Non-pigmented ciliary epithelial cell (primary cell): ENCODE measurements around the gene BTG1.

Experiments
- DNase-seq: peaks from one replicate; pipeline ENCODE4 v3.0.0-alpha.2; 2010; ENCODE audit warnings: low read depth

The BTG1 gene

DNA sequence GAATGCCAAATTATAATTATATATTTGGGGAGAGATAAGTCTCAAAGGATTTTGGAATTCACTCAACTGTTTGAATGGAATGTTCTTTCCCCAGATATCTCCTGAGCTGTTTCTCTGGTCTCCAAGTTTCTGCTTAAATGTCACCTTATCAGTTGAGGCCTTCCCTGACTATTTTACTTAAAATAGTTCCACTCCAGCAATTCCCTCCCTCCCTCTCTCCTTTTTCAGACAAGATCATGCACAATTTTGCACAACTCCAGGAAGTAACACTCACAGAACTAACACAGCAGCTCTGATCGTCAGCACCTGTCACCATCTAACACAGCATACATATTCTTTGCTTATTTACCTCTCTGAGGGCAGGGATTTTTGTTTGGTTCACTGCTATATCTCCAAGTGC lies 12.5 kb downstream of the BTG1 start:
- no peak for DNase-seq

DNA sequence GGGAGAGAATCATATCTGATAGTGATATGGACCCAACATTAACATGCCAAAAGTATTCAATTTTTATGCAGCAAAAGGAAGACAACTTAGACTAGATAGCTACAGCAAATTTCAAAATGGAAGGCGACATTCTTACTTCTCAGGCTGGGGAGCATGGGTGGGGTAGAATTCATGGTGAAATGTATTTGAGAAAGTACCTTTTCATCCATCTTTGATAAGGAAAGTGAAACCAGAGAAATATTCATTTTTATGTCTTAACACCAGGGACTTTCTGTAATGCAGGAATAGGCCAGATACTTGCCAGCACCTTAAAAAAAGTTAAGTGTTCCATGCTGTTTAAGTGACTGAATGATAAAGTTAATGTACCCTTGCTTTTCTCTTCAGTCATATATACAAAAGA lies 13.4 kb downstream of the BTG1 start:
- DNase-seq, result no peak

DNA sequence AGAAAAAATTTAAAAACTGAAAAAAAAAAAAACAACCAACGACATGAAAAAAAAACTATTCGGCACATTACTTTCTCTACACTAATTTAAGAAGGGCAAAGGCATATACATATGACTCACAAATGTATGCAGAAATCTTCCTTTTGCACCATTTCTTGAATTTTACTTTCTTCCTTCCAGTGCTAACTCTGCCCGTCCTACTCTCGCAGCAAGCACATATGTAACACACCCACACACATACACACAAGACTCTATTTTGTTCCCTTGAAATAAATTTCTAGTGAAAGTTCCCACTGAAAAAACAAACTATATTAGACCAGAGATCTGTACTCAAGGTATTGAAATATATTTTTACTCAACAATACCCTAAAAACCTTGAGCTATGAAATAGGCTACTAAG lies 14.6 kb downstream of the BTG1 start:
- DNase-seq, result no peak

DNA sequence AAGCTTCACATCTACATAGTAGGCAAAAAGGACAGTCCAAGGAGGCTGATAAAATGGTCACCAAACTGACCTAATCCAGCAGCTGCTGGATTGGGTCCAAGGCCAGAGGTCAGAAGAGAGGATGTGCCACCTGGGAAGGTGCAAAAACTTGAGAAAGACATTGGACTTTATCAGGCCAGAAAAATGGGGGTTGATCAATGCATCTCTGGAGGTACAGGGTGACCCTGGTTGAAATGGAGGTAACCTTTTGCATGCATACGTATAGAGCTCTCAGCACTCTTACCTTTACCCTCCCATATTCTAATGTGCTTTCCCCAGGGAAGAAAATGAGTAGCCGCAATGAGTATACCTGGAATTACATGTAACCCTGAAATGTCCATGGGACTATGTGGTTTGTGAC lies 16.0 kb downstream of the BTG1 start:
- DNase-seq, result no peak

DNA sequence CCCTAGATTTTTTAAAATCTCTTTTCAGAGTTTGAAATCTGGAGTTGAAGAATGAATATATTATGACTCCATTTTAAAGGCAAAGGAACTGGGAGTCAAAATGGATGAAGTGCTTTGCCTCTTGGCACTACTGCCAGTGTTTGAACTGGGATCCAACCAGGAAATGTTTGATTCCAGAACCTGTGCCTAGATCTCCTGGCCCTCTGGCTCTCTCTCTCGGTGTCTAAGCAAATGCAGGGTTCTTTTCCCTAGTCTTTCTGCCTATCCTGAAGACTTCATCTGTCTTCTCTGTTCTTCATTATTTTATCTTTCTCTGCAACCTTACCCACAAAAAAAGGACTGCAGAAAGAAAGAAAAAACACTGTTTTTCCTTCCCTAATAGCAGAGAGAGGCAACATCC lies 17.0 kb downstream of the BTG1 start:
- DNase-seq, result no peak

DNA sequence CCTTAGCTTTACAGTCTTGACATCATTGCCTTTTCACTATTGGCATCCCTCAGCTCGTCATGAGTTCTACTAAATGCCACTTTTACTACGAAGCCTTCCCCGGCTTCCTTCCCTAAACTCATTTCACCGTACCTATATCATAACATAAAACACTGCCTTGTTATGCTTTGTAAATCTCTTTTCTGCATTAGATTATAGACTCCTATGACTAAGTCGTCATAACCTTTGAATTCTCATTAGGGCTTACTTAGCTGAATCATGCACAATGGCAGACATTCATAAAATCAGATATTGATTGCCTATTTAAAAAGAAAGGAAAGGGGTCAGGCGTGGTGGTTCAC lies 21.0 kb downstream of the BTG1 start:
- no peak for DNase-seq

DNA sequence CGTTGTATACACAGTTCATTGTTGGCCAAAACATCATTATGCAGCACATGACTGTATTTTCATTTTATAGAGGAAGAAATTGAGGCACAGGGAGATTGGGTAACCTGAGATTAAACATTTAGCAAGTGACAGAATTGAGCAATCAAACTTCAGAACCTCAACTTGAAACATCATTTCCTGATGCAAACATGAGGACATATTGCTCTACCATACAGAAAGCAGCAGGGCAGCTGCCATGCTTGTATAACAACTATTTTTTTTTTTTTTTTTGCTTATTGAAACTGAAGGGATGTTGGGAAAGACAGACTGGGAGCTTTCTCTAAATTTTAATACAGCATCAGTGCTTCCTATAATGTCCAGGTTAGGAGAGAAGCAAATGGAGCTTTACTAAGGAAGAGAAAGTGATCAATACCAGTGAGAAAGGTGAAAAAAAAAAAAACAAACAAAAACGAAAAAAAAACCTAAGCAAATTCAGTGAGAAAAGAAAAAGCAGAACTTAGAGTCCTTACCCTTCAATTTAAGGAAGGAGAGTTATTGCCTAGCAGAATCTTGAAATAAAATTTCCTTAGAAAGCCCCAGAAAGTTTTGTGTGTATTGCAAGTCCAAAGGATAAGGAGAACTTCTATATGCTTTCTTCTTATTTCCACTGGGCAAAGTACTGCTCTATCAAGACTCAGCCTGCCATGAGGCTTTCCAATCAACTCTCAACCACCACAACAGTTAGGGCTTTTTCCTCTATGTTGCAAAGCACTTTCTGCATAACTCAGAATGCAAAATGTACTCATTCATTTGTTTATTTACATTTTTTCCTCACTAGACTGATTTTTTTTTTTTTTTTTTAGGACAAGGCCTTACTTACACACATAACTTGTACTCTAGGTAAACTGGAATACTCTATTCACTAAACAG lies 21.6 kb downstream of the BTG1 start:
- no peak for DNase-seq

DNA sequence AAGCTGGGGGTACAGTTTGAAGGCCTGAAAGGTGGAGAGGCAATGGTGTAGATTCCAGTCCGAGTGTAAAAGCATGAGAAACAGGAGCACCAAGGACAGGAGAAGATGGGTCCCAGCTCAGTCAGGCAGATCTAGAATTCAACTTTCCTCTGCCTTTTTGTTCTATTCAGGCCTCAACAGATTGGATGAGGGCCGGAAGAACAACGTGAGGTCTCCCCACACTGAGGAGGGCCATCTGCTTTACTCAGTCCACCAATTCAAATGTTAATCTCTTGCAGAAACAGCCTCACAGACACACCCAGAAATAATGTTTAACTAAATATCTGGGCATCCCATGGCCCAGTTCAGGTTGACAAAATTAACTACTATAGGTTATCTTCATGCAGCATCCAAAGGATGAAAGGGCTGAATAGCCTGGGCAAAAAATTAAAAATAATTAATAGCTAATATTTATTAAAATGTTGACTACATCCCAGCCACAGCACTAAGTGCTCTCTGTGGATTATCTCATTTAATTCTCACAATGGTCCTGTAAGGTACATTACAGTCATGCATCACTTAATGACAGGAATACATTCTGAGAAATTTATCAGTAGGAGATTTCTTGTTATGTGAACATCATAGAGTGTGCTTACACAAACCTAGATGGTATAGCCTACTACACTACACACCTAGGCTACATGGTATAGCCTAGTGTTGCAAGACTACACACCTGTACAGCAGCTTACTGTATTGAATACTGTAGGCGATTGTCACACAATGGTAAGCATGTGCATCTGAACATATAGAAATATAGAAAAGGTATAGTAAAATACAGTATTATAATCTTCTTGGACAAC lies 22.5 kb downstream of the BTG1 start:
- no peak for DNase-seq

DNA sequence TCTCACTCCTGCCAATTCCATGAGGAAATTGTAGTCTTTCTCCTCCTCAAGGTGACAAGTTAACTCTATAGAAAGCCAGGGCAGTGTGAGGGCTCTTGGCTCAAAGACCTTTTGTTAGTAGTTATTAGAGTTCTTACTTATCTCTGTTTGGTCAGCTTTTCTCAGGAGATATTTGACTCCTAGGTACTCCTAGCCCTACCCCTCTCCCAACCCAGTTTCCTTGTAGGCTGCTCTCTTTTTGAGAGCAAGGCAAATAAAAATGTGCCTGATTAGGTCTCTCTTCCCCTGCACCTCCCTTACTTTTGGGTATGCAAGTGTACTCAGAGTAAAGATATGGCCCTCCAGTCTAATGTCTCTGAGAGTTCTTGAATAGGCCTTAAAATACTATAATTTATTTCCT lies 23.8 kb downstream of the BTG1 start:
- no peak for DNase-seq

DNA sequence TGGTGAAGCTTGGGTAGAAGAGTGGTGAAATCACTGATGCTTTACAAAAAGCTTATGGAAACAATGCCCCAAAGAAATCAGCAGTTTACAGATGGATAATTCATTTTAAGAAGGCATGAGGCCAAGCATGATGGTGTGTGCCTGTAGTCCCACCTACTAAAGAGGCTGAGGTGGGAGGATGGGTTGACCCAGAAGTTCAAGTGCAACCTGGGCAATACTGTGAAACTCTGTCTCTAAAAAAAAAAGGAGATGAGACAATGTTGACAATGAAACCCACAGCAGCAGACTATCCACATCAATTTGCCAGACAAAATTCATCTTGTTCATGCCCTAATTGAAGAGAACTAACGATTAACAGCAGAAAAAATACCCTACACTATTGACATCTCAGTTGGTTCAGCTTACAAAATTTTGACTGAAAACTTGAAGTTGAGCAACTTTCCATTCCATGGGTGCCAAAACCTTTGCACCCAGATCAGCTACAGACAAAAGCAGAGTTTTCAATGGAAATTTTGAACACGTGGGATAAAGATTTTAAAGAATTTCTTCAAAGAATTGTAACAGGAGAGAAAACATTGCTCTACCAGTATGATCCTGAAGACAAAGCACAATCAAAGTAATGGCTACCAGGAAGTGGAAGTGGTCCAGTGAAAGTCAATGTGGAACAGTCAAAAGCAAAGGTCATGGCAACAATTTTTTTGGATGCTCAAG lies 26.7 kb downstream of the BTG1 start:
- no peak for DNase-seq

DNA sequence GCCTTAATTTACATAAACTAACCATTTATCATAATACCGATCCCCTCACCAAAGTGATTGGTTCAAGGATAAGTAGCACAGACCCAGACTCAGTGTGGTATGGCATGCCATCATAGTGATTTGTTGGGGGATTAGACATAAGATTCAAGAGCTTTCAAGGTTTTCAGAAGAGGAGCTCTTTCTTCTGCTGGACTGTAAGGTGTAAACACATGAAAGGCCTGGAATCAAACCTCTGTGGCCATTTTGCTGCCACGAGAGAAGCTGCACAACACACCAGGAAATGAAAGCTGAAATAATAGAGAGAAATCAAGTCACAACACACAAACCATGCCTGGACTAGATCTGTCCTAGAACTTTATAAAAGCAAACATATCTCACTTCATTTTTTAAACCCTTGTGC lies 30.8 kb downstream of the BTG1 start:
- no peak for DNase-seq

DNA sequence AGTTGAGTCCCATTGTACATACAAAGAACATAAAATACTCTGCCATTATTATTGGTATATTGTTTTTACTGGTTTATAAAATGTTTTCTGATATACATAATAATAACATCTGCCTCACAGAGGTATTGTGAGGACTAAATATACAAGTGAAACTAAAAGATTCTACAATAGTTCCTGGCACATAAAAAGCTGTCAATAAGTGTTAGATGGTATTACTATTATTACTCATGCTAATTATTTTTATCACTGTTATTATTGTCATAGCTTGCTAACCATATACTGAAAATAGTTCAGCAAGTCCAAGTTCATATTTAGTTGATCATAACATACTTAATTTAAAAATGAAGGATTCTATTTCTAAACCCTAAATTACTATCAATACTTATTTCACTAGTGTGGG lies 34.4 kb downstream of the BTG1 start:
- DNase-seq, result no peak

DNA sequence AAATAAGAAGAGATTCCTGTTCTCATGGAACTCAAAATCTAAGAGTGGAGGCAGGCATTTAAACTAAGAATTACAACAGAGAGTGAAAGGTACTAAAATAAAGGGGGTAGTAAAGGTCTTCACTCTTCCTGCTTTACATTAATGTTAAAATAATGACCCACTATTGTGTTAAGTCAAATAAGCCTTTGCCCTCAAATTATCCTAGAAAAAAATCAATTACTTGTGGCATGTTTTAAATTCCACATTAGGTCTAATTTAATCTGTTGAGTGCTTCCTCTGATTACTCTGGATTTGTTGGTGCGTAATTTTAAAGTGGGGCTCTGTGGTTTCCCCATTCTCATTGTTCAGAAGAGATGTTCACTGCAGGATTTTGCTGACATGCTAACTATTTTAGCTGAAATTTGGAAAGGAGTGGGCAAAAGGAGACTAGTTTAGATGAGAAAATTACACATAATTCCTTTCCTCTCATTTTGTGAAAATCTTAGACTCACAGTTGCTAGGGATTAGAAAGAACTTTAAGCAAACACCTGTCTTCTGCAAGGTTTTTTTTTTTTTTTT lies 35.5 kb downstream of the BTG1 start:
- no peak for DNase-seq

DNA sequence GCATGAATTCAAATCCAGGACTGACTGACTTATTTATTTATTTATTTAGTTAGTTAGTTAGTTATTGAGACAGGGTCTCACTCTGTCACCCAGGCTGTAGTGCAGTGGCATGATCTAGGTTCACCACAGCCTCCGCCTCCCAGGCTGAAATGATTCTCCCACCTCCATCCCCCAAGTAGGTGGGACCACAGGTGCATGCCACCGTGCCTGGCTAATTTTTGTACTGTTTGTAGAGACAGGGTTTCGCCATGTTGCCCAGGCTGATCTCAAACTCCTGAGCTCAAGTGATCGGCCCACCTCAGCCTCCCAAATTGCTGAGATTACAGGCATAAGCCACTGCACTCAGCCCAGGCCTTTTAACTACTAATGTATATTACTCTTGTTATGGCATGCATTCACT lies 36.0 kb downstream of the BTG1 start:
- DNase-seq, result no peak

DNA sequence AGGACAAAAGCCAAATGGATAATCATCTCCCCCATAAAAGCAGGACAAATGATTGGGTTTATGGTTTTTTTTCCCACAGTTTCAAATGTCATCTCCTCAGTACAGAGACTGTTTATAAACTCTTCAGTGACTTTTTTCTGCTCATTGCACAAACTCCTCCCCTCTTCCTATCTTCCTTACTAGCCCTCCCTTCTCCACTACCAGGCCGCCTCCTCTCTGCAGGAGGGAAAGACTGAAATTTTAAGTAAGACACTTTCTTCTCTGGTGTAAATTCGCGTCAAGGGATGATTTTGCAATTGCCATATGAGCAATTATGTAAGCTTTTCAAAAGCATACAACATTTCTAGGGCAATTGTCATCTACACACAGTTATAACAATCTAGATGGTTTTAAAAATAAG lies 37.0 kb downstream of the BTG1 start:
- DNase-seq, result no peak

DNA sequence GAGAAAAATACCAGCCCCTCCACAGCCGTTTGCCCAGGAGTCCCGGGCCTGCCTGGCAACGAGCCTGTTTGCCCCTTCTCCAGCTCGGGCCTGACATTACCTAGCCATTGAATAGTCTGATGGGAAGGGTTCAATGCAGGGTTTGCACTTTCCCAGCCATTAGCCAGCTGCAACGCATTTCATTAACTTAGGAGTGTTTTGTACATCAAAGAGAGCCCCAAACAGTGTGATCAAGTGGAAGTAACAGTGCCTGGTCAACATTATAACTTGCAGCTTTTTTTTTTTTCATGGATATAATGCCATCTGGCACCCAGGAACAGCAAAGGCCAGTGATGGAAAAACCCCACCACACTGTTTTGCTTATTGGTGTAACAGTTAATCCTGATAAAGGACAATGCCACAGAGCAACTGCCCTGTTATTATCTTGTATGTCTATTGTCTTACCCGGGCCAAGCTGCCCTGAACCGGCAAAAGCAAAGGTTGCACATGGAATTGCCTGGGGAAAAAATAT lies 38.0 kb downstream of the BTG1 start:
- DNase-seq, result no peak

DNA sequence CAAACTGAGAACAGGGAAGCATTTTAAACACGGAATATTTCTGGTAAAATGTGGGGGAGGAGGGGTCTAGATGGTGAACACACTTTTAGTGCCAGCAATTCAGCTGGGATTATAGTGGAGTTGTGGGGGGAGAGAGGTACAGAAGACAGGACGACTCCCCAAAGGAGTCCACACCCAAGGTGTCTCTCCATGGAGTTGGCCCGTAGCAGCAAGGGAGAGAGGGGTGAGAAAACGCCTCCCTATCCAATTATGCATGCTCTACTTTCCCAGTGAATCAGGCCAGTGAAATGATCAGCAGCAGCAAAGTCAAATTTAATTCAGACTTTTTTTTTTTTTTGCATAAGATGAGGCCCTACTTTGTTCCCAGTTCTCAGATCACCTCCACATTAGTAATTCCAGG lies 38.6 kb downstream of the BTG1 start:
- DNase-seq, result no peak

DNA sequence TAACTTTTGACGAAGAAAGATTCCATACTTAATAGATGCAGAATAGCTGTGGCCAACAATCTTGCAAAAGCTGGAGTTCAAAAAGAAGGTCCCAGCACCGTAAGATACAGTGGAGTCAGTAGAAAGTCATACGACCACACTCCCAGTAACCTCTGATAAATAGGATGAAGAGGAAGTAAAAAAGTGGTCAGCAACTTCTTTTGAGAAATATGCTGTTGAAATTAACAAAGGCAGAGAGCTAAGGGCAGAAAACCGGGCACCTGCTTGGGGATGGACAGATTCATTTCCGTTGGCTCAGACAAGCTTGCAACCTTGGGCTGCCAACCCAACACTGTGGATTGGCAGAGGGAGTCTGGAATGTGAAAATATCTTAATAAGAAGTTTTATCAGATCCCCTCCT lies 40.0 kb downstream of the BTG1 start:
- DNase-seq, result no peak

DNA sequence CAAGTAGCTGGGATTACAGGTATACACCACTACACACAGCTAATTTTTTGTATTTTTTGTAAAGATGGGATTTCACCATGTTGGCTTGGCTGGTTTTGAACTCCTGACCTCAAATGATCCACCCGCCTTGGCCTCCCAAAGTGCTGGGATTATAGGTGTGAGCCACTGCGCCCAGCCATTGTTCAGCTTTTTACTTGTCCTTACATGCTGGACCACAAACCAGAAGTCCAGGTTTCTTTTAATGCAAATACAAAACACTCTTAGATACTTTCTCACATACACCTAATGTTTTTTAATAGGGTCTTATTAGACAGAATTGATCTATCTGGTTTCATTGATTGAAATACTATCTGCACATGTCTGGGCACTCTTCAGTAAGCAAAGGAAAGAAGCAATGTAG lies 40.5 kb downstream of the BTG1 start:
- DNase-seq, result no peak

DNA sequence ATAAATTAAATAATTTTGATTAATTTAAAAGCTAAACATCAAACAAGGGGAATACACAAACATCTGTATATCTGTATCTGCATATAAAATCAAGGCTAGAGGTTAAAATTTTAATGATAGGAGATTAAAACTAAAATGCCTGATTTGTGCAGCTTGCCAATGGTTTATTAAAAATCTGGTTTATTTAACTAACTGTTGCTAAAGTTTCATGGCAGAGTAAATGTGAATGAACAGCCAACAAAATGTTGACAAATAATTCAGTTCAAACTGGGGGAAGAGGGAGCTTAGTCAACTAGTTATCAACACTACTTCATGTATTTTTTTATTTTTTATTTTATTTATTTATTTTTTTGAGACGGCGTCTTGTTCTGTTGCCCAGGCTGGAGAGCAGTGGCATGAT lies 43.0 kb downstream of the BTG1 start:
- DNase-seq, result no peak

DNA sequence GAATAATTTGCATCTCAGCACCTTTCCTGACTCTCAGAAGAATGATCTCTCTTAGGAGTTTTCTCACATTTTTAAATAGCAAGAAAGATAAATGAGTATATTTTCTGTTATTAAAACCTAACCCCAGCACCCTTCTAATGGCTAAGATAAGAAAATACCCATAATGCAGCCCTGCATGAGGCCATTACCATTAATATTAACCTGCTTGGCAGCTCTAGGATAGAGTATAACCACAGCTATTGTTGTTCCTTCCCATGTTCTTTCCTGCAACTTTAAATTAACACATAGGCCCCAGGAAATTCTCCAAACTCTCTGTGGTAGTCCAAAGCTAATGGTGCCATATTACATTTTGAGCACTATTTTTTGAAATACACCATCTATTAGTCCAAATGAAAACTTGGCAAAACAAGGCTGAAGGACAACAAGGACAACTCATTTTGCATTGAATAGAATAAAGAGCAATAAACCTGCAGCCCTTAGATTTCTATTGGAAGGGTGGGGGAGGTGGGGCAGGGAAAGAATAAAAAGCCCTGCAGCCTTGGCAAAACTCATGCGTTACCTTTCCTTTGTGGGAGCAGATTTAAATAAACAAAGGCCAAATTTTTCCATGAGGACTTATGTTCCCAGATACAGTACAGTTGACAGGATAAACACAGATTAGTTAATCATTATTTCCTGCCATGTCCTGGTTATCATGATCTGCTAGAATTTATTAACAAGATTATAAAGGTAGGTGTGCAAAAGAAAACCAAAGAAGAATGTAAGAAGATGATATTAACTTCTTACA lies 46.9 kb downstream of the BTG1 start:
- DNase-seq, result no peak
